Activated CD4-positive, alpha-beta T cell treated with anti-CD3 and anti-CD28 coated beads, Interleukin-2, amount 10 ng/mL, durations not matched to agents 24 days and 14 days (primary cell): ENCODE data around the gene SHB. TPM values are rescaled to one million over a fixed set of nuclear protein-coding genes. Genes with fewer than 3 reads are reported as not detected.

Experiments used
- DNase-seq: peaks from one replicate; pipeline ENCODE4 v3.0.0; 2022
- H3K27ac Mint-ChIP-seq: one replicate; pipeline ENCODE4 v1.8.0; 2022; ENCODE audit warnings: mild to moderate bottlenecking, mixed read lengths
- H3K27me3 Mint-ChIP-seq: one replicate; pipeline ENCODE4 v1.8.0; 2022; ENCODE audit warnings: mixed read lengths
- H3K36me3 Mint-ChIP-seq: one replicate; pipeline ENCODE4 v1.8.0; 2022; ENCODE audit warnings: low read depth, mild to moderate bottlenecking, mixed read lengths
- H3K4me1 Mint-ChIP-seq: one replicate; pipeline ENCODE4 v1.8.0; 2021; ENCODE audit warnings: mixed read lengths
- H3K4me3 Mint-ChIP-seq: one replicate; pipeline ENCODE4 v1.8.0; 2022; ENCODE audit warnings: mild to moderate bottlenecking, moderate library complexity, mixed read lengths
- H3K9me3 Mint-ChIP-seq: one replicate; pipeline ENCODE4 v1.8.0; 2021; ENCODE audit warnings: mixed read lengths
- intact Hi-C: fragments of 100-400 bp; cut with micrococcal nuclease; formaldehyde crosslinking; loops from one replicate; pipeline ENCODE4 v1.15.1; 2023
- total RNA-seq: library from RNA; stranded (reverse); gene quantifications from 2 replicates; pipeline ENCODE4 v1.2.3, GENCODE V29; 2022

Gene SHB
- total RNA-seq, 1 donor from 2014 or later = 2.1 TPM

GRCh38 chr9:38012767-38013450, 56.1 kb downstream of the SHB start:
- Mint-ChIP-seq H3K9me3 (no peaks in the 10 kb centered on the region), H3K27ac (peak overlapping the region; percentile 2), H3K4me1 (peaks cover 10% of the 10 kb centered on the region), H3K27me3 (no peaks in the 10 kb centered on the region), H3K4me3 (no peak overlapping the region), H3K36me3 (no peaks in the 10 kb centered on the region)
- DNase-seq = no peak
- intact Hi-C loops = no loop called here

DNA sequence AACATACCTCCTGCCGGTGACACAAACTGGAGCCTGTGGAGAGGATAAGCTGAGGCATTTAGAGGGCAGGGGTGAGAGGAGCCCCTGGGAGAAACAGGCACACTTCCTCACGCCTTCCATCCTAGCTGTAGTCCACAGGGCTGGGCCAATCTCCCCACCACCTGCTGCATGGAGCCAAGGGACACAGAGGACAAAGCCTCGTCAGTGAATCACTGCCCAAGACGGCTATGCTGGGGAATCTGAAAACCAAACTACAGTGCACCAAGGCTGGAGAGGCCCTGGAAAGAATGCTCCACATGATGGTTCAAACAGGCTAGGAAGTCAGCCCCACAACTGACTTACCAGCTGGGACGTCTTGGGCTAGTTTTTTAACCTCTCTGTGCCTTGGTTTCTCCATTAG, 57.0 kb downstream of the SHB start:
- H3K27me3 Mint-ChIP-seq = no peaks in the 10 kb centered on the region
- peaks cover 17% of the 10 kb centered on the region for H3K4me1 Mint-ChIP-seq
- intact Hi-C loops = no loop called here
- DNase-seq = no peak
- H3K36me3 Mint-ChIP-seq = no peaks in the 10 kb centered on the region
- H3K27ac Mint-ChIP-seq = no peak overlapping the region
- no peaks in the 10 kb centered on the region for H3K9me3 Mint-ChIP-seq
- H3K4me3 Mint-ChIP-seq = no peak overlapping the region

- Mint-ChIP-seq H3K4me1 (peaks cover 17% of the 10 kb centered on the region), H3K36me3 (no peaks in the 10 kb centered on the region), H3K4me3 (no peak overlapping the region), H3K27ac (no peak overlapping the region), H3K27me3 (no peaks in the 10 kb centered on the region), H3K9me3 (no peaks in the 10 kb centered on the region)
- no peak for DNase-seq
- intact Hi-C loops = no loop called here
Measured at GRCh38 chr9:38010918-38011704, 57.9 kb downstream of the SHB start.

DNA sequence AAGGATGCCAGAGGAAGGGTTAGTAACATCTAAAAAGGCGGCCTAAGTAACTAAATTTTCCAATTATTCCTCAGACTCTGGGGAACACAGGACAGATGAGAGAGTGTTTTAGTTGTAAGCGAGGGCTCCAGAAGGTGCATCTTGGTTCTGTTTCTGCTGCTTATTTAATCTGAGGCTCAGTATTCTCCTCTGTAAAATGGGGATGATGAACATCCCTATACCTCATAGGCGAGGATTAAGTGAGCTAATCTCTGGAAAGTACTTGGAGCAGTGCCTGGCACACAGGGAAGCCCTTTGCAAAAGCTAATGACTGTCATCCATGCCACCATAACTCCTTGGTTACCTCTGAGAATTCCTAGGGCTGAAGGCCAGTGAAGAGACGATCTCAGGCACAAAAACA, 59.0 kb downstream of the SHB start:
- Mint-ChIP-seq H3K9me3 (no peaks in the 10 kb centered on the region), H3K4me3 (no peak overlapping the region), H3K36me3 (no peaks in the 10 kb centered on the region), H3K4me1 (peaks cover 17% of the 10 kb centered on the region), H3K27me3 (no peaks in the 10 kb centered on the region), H3K27ac (no peak overlapping the region)
- no peak for DNase-seq
- intact Hi-C loops = no loop called here

- Mint-ChIP-seq H3K27me3 (no peaks in the 10 kb centered on the region), H3K27ac (peak overlapping the region; percentile 88), H3K4me1 (peaks cover 17% of the 10 kb centered on the region), H3K4me3 (no peak overlapping the region), H3K36me3 (no peaks in the 10 kb centered on the region), H3K9me3 (no peaks in the 10 kb centered on the region)
- no peak for DNase-seq
- intact Hi-C loops = no loop called here
Measured at GRCh38 chr9:38009035-38009501, 60.0 kb downstream of the SHB start.

GRCh38 chr9:38008168-38009034, 60.6 kb downstream of the SHB start:
- H3K4me3 Mint-ChIP-seq = peak overlapping the region; percentile 62
- H3K27me3 Mint-ChIP-seq = no peaks in the 10 kb centered on the region
- DNase-seq = peak; percentile 66
- no peaks in the 10 kb centered on the region for H3K9me3 Mint-ChIP-seq
- intact Hi-C loops = no loop called here
- H3K4me1 Mint-ChIP-seq = peaks cover 19% of the 10 kb centered on the region
- H3K27ac Mint-ChIP-seq = peak overlapping the region; percentile 88
- no peaks in the 10 kb centered on the region for H3K36me3 Mint-ChIP-seq

GRCh38 chr9:38007016-38007415, 62.0 kb downstream of the SHB start:
- Mint-ChIP-seq H3K9me3 (no peaks in the 10 kb centered on the region), H3K4me3 (no peak overlapping the region), H3K4me1 (peaks cover 24% of the 10 kb centered on the region), H3K27me3 (no peaks in the 10 kb centered on the region), H3K27ac (peak overlapping the region; percentile 65), H3K36me3 (no peaks in the 10 kb centered on the region)
- DNase-seq = no peak
- intact Hi-C loops = no loop called here

DNA sequence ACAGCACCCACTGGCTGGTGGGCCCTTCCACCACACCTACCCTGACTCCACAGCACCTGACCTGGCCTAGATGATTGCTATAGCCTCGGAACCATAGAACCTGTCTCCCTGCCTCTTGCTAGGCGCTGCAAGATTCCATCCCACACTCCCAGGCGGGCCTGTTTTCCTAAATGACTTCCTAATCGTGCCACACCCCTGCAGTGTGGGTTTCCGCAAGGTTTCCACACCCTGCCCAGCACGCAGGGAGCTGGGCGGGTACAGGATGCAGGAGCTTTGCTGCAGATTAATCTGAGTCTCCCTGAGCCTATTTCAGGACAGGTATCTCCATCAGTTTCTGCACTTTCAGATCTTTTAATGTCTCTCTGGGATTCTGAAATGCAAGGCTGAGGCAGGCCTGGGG, 62.9 kb downstream of the SHB start:
- Mint-ChIP-seq H3K27ac (peak overlapping the region; percentile 5), H3K36me3 (no peaks in the 10 kb centered on the region), H3K4me3 (no peak overlapping the region), H3K9me3 (no peaks in the 10 kb centered on the region), H3K27me3 (no peaks in the 10 kb centered on the region), H3K4me1 (peaks cover 24% of the 10 kb centered on the region)
- no peak for DNase-seq
- intact Hi-C loops = no loop called here

DNA sequence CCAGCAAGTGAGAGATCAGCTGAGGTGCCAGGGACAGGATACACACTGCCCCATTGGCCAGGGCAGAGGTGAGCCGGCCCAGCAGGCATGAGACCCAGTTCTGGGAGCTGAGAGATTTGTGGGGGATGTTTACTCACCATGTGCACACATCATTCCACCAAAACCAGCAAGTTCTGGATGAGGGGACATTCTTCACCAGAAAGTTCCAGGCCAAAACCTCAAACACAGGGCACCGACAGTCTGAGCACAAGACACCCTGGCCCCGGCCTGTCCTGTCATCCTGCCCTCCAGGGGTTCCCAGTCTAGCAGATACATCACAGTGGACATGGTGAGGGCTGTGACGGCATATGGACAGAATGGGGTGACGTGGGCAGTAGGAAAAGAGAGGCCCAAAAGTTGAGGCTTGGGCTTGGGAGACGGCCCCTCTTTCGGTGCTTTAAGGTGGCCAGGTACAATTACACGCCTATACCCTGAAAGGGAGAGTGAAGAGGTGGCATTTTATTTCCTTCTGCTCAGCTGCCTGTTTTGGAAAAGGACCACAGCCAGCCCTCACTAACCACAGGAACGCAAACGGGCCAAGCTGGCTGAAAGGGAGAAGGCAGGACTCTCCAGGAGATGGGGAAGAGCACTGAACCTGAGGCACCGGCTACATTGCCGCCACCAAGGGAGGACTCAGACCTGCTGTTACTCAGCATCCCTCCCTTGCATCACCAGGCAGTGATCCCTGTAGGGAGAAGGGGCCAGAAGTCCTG, 64.0 kb downstream of the SHB start:
- H3K36me3 Mint-ChIP-seq = no peaks in the 10 kb centered on the region
- peaks cover 28% of the 10 kb centered on the region for H3K4me1 Mint-ChIP-seq
- DNase-seq = no peak
- no peaks in the 10 kb centered on the region for H3K9me3 Mint-ChIP-seq
- H3K4me3 Mint-ChIP-seq = no peak overlapping the region
- H3K27ac Mint-ChIP-seq = no peak overlapping the region
- intact Hi-C loops = no loop called here
- no peaks in the 10 kb centered on the region for H3K27me3 Mint-ChIP-seq

DNA sequence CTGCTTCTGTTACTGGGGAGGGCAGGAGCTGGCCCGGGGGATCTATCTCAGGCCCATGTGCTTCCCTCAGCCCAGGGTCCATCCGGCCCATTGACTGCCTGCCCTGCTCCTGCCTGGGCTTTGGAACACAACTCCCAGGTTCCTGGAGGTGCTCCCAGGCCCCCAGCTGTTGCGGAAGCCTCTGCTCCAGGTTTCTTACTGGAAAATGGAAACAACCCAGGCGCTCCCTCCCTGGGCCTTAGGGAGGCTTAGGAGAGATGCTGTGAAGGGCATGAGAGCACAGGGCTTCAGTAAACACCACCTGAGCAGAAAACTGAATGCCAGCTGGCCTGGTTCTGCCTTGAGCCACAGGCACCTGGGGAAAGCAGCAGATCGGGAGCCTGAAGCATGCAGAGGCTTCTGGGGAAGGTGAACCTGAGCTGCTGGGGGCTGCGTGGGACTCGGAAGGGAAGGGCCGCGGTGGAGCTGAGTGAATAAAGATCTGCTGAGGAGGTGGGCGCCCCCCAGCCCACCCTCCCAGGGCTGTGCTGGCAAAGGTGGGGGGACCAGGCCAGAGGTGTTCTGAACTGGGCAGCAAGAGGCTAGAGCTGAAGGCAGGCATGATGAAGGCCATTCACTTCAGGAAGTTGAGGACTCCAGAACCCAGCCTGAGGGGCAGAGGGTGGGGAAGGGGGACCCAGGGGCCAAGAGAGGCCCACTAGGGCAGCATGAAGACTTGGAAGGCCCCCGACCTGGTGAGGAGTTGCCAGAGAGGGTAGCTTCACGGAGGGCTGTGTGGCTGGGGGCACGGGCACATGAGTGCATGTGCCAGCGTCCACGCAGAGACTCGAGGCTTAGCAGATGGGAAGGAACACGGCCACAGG, 64.8 kb downstream of the SHB start:
- no peak for DNase-seq
- Mint-ChIP-seq H3K9me3 (no peaks in the 10 kb centered on the region), H3K27me3 (no peaks in the 10 kb centered on the region), H3K27ac (no peak overlapping the region), H3K4me3 (no peak overlapping the region), H3K4me1 (peaks cover 32% of the 10 kb centered on the region), H3K36me3 (no peaks in the 10 kb centered on the region)
- intact Hi-C loops = no loop called here

DNA sequence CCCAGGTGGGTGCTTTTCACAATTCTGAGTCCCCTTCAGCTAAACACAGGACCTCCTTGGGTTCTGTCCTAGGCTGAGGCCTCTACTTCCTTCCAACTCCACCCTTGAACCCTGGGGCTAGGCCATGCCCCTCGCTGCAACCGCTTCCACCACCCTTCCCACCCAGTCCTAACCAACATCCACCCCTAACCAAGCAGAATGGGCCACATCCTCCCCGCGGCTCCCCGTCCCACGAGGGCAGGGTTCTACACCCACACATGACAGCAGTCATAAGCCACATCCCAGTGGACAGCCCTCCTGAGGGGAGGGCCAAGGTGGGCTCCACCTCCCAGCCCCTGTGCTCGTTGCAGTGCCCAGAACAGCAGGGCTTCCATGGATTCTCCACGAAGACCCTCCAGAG, 65.8 kb downstream of the SHB start:
- intact Hi-C loops = no loop called here
- Mint-ChIP-seq H3K36me3 (no peaks in the 10 kb centered on the region), H3K4me1 (peaks cover 25% of the 10 kb centered on the region), H3K27ac (peak overlapping the region; percentile 74), H3K27me3 (no peaks in the 10 kb centered on the region), H3K9me3 (no peaks in the 10 kb centered on the region), H3K4me3 (no peak overlapping the region)
- peak; percentile 79 for DNase-seq

DNA sequence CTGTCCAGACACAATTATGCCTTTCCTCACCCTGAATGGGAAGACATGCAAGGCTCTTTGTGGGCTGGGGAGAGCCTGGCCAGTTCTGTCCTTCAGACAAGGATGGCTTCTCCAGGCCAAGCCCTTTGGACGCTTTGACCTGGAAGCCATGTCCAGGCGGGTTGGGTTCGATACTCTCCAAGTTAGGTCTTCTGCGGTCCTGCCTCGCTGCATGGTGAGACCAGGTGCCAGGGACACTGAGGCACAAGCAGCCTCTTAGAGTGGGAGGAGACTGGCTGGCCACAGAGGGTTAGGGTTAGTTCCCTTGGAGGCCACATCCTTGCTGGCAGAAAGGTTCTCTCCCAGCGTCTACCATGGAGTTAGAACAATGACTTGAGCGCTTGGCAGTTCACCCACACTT, 67.6 kb downstream of the SHB start:
- Mint-ChIP-seq H3K36me3 (no peaks in the 10 kb centered on the region), H3K27me3 (no peaks in the 10 kb centered on the region), H3K4me1 (peaks cover 15% of the 10 kb centered on the region), H3K27ac (no peak overlapping the region), H3K9me3 (no peaks in the 10 kb centered on the region), H3K4me3 (no peak overlapping the region)
- intact Hi-C loops = no loop called here
- no peak for DNase-seq

DNA sequence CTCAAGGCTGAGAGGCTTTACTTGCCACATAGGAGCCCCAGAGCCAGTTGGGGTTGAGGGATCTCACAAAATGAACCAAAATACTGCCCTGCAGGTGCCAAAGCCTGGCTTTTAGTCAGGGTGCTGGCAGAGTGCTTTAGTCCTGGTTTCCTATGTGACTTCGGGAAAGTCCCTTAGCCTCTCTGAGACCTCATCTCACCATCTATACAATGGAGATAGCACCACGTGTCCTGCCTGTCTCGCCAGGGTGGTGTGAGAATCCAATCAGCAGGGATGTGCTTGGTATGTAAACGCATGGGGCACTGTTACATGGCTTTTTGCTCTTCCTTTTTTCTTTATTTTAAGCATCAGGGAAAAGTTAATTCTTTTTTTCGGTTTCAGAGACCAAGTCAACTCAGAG, 68.3 kb downstream of the SHB start:
- Mint-ChIP-seq H3K4me3 (no peak overlapping the region), H3K27ac (no peak overlapping the region), H3K4me1 (peaks cover 15% of the 10 kb centered on the region), H3K36me3 (no peaks in the 10 kb centered on the region), H3K27me3 (no peaks in the 10 kb centered on the region), H3K9me3 (no peaks in the 10 kb centered on the region)
- no peak for DNase-seq
- intact Hi-C loops = no loop called here
